Immature natural killer cell (primary cell): Measurements from ENCODE around the gene LRRC4C. TPM values are rescaled to one million over a fixed set of nuclear protein-coding genes. Genes with fewer than 3 reads are reported as not detected.

Experiments
- DNase-seq, 3 donors: peaks; one replicate each; pipeline ENCODE4 v3.0.0; 2022; ENCODE audit warnings: mixed read lengths in 1 of 3
- H3K27ac Mint-ChIP-seq, 6 donors: one replicate each; pipeline ENCODE4 v1.8.0; 2020; ENCODE audit warnings: mixed read lengths in 6 of 6, mild to moderate bottlenecking in 5 of 6, inconsistent platforms in 4 of 6, moderate library complexity in 3 of 6
- H3K27me3 Mint-ChIP-seq, 3 donors: one replicate each; pipeline ENCODE4 v1.8.0; 2020 to 2021; ENCODE audit warnings: low read depth in 3 of 3, mild to moderate bottlenecking in 3 of 3, mixed read lengths in 3 of 3, moderate library complexity in 3 of 3, inconsistent platforms in 1 of 3
- H3K36me3 Mint-ChIP-seq, 3 donors: one replicate each; pipeline ENCODE4 v1.8.0; 2020; ENCODE audit warnings: mixed read lengths in 3 of 3, inconsistent platforms in 2 of 3, mild to moderate bottlenecking in 2 of 3
- H3K4me1 Mint-ChIP-seq, 2 donors: one replicate each; pipeline ENCODE4 v1.8.0; 2020; ENCODE audit warnings: inconsistent platforms in 2 of 2, mild to moderate bottlenecking in 2 of 2, mixed read lengths in 2 of 2, moderate library complexity in 1 of 2
- H3K4me3 Mint-ChIP-seq, 5 donors: one replicate each; pipeline ENCODE4 v1.8.0; 2020; ENCODE audit warnings: mild to moderate bottlenecking in 5 of 5, mixed read lengths in 5 of 5, inconsistent platforms in 3 of 5, moderate library complexity in 3 of 5
- H3K9me3 Mint-ChIP-seq, 6 donors: one replicate each; pipeline ENCODE4 v1.8.0; 2020; ENCODE audit warnings: mild to moderate bottlenecking in 6 of 6, mixed read lengths in 6 of 6, inconsistent platforms in 4 of 6, moderate library complexity in 3 of 6
- polyA plus RNA-seq, 3 donors: library from polyadenylated mRNA; unstranded; fragments of 300-500 nt; fragmentation: Illumina TruSeq; gene quantifications; one replicate each; pipeline ENCODE4 v1.2.3, GENCODE V29; 2021

Gene LRRC4C
- polyA plus RNA-seq, 3 donors from 2014 or later = not detected

GRCh38 chr11:41334007-41334933, 125.2 kb downstream of the LRRC4C start:
- DNase-seq = no peak
- Mint-ChIP-seq H3K9me3 (peaks cover 11 to 56% (median 16%) of the 10 kb centered on the region in 6 donors), H3K27ac (no peak overlapping the region), H3K27me3 (no peaks in the 10 kb centered on the region), H3K36me3 (no peaks in the 10 kb centered on the region), H3K4me1 (no peaks in the 10 kb centered on the region), H3K4me3 (no peak overlapping the region)

- Mint-ChIP-seq H3K27ac (no peak overlapping the region), H3K9me3 (peaks cover 11 to 65% (median 18%) of the 10 kb centered on the region in 6 donors), H3K36me3 (no peaks in the 10 kb centered on the region), H3K27me3 (no peaks in the 10 kb centered on the region), H3K4me3 (no peak overlapping the region), H3K4me1 (no peaks in the 10 kb centered on the region)
- no peak for DNase-seq
Observed at GRCh38 chr11:41333357-41333756, 126.1 kb downstream of the LRRC4C start.

- DNase-seq = no peak
Observed at GRCh38 chr11:41328324-41328723, 131.1 kb downstream of the LRRC4C start.

GRCh38 chr11:41323446-41323845, 136.0 kb downstream of the LRRC4C start:
- peaks cover 7 to 41% (median 17%) of the 10 kb centered on the region in 6 donors for H3K9me3 Mint-ChIP-seq
- no peak for DNase-seq
- H3K27ac Mint-ChIP-seq = no peak overlapping the region
- H3K27me3 Mint-ChIP-seq = peaks cover 0 to 2% (median 0%) of the 10 kb centered on the region in 3 donors
- H3K4me1 Mint-ChIP-seq = no peaks in the 10 kb centered on the region
- H3K4me3 Mint-ChIP-seq = no peak overlapping the region
- peaks cover 0 to 5% (median 0%) of the 10 kb centered on the region in 3 donors for H3K36me3 Mint-ChIP-seq

More at GRCh38 chr11:41328324-41328723, 131.1 kb downstream of the LRRC4C start:
- no peak overlapping the region for H3K4me3 Mint-ChIP-seq
- no peak overlapping the region for H3K27ac Mint-ChIP-seq
- peaks cover 0 to 1% (median 0%) of the 10 kb centered on the region in 3 donors for H3K27me3 Mint-ChIP-seq
- peaks cover 0 to 5% (median 0%) of the 10 kb centered on the region in 3 donors for H3K36me3 Mint-ChIP-seq
- peaks cover 7 to 54% (median 23%) of the 10 kb centered on the region in 6 donors for H3K9me3 Mint-ChIP-seq
- no peaks in the 10 kb centered on the region for H3K4me1 Mint-ChIP-seq

DNA sequence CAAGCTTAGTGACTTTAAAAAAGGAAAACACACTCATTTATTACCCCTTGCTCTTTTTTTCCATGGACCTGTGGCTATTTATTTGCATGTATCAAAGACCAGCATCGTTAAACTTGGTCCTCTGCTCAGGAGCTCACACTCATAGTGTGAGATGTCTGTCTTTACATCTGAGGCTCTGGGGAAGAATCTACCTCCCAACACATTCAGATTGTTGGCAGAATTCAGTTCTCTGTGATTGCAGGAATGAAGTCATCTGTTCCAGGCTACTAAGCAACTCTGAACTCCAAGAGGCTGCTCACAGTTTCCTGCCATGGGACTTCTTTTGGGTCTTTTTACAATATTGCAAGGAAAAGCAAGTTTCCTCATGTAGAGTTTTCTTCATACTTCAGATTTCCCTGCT, 138.8 kb downstream of the LRRC4C start:
- H3K4me1 Mint-ChIP-seq = no peaks in the 10 kb centered on the region
- no peak for DNase-seq
- peaks cover 4 to 39% (median 16%) of the 10 kb centered on the region in 6 donors for H3K9me3 Mint-ChIP-seq
- H3K27ac Mint-ChIP-seq = no peak overlapping the region
- H3K4me3 Mint-ChIP-seq = no peak overlapping the region
- H3K36me3 Mint-ChIP-seq = peaks cover 0 to 2% (median 0%) of the 10 kb centered on the region in 3 donors
- peaks cover 0 to 1% (median 1%) of the 10 kb centered on the region in 3 donors for H3K27me3 Mint-ChIP-seq

GRCh38 chr11:41320238-41320637, 139.2 kb downstream of the LRRC4C start:
- Mint-ChIP-seq H3K27ac (no peak overlapping the region), H3K27me3 (peaks cover 0 to 1% (median 1%) of the 10 kb centered on the region in 3 donors), H3K9me3 (peaks cover 5 to 40% (median 15%) of the 10 kb centered on the region in 6 donors), H3K4me3 (no peak overlapping the region), H3K36me3 (no peaks in the 10 kb centered on the region), H3K4me1 (no peaks in the 10 kb centered on the region)
- no peak for DNase-seq

- Mint-ChIP-seq H3K4me1 (no peaks in the 10 kb centered on the region), H3K4me3 (no peak overlapping the region), H3K27ac (no peak overlapping the region), H3K27me3 (peaks cover 0 to 1% (median 1%) of the 10 kb centered on the region in 3 donors), H3K9me3 (peaks cover 5 to 46% (median 15%) of the 10 kb centered on the region in 6 donors), H3K36me3 (no peaks in the 10 kb centered on the region)
- DNase-seq = no peak
Observed at GRCh38 chr11:41319434-41319833, 140.0 kb downstream of the LRRC4C start.

GRCh38 chr11:41316751-41317150, 142.7 kb downstream of the LRRC4C start:
- Mint-ChIP-seq H3K27me3 (peaks cover 0 to 1% (median 1%) of the 10 kb centered on the region in 3 donors), H3K36me3 (peaks cover 0 to 3% (median 0%) of the 10 kb centered on the region in 3 donors), H3K27ac (no peak overlapping the region)

DNA sequence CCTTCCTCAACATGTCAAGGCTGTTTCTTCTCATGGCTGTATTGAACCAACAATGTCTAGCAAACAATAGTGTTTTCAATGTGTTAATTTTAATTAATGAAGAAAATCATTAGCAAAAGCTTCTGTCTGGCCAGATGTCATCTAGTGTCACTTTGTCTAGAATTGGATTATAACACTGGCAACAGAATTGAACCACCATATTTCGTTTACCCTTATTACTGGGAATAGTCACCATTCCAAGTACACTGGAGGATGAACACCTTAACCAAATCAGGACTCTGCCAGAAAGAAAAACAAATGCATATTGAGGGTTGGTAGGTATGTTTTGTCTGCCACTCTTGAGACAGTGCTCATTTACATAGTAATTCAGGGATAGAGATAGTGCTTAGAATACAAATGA, 146.2 kb downstream of the LRRC4C start:
- Mint-ChIP-seq H3K36me3 (peaks cover 0 to 3% (median 0%) of the 10 kb centered on the region in 3 donors), H3K27ac (no peak overlapping the region), H3K27me3 (peaks cover 0 to 1% (median 0%) of the 10 kb centered on the region in 3 donors), H3K4me1 (no peaks in the 10 kb centered on the region), H3K9me3 (peaks cover 4 to 54% (median 18%) of the 10 kb centered on the region in 6 donors), H3K4me3 (no peak overlapping the region)
- no peak for DNase-seq

More at GRCh38 chr11:41316751-41317150, 142.7 kb downstream of the LRRC4C start:
- no peaks in the 10 kb centered on the region for H3K4me1 Mint-ChIP-seq
- no peak overlapping the region for H3K4me3 Mint-ChIP-seq
- DNase-seq = no peak
- peaks cover 5 to 55% (median 15%) of the 10 kb centered on the region in 6 donors for H3K9me3 Mint-ChIP-seq

DNA sequence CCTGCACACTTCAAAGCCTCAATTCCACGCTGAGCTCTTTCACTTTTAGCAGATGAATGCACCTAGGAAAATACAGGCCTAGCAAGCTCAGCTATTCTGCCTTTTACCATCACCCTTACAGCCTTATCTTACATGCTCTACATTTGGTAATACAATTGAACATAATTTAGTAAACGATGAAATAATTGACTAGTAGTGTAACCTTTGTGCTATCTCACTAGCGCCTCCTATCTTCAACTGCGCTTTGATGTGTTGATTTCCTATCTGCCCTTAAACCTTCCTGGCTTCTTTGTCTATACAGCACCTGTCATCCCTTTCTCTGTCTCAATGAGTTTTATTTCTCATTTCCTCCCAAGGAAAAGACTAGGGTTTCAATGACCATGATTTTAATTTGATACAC, 149.7 kb downstream of the LRRC4C start:
- peaks cover 0 to 8% (median 0%) of the 10 kb centered on the region in 3 donors for H3K36me3 Mint-ChIP-seq
- no peak overlapping the region for H3K4me3 Mint-ChIP-seq
- H3K4me1 Mint-ChIP-seq = no peaks in the 10 kb centered on the region
- no peak for DNase-seq
- peaks cover 2 to 41% (median 19%) of the 10 kb centered on the region in 6 donors for H3K9me3 Mint-ChIP-seq
- H3K27me3 Mint-ChIP-seq = no peaks in the 10 kb centered on the region
- H3K27ac Mint-ChIP-seq = no peak overlapping the region

DNA sequence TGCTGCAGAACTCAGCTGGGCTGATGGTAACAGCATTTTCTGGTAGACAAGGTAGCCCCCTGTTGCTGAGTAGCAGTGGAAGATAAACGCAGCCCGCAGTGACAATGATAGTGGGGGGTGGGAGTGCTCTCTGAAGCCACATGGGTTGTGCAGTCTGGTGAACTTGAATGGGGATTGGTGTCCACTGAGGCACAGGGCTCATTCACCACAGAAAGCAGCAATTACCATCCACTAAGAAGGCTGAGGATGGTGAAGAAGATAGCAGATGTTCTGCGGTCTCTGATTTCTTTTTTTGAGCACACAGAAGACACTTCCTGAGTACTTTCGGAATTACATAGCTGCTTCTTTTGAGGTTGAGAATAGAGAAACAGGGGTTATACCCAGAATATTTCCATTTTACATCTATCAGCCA, 150.3 kb downstream of the LRRC4C start:
- Mint-ChIP-seq H3K4me1 (no peaks in the 10 kb centered on the region), H3K27me3 (no peaks in the 10 kb centered on the region), H3K9me3 (peaks cover 0 to 40% (median 19%) of the 10 kb centered on the region in 6 donors), H3K27ac (no peak overlapping the region), H3K36me3 (peaks cover 0 to 8% (median 0%) of the 10 kb centered on the region in 3 donors), H3K4me3 (no peak overlapping the region)
- no peak for DNase-seq

GRCh38 chr11:41308286-41308685, 151.2 kb downstream of the LRRC4C start:
- Mint-ChIP-seq H3K4me3 (no peak overlapping the region), H3K4me1 (no peaks in the 10 kb centered on the region), H3K36me3 (peaks cover 0 to 8% (median 0%) of the 10 kb centered on the region in 3 donors), H3K9me3 (peaks cover 0 to 40% (median 19%) of the 10 kb centered on the region in 6 donors), H3K27me3 (no peaks in the 10 kb centered on the region), H3K27ac (no peak overlapping the region)
- DNase-seq = no peak

DNA sequence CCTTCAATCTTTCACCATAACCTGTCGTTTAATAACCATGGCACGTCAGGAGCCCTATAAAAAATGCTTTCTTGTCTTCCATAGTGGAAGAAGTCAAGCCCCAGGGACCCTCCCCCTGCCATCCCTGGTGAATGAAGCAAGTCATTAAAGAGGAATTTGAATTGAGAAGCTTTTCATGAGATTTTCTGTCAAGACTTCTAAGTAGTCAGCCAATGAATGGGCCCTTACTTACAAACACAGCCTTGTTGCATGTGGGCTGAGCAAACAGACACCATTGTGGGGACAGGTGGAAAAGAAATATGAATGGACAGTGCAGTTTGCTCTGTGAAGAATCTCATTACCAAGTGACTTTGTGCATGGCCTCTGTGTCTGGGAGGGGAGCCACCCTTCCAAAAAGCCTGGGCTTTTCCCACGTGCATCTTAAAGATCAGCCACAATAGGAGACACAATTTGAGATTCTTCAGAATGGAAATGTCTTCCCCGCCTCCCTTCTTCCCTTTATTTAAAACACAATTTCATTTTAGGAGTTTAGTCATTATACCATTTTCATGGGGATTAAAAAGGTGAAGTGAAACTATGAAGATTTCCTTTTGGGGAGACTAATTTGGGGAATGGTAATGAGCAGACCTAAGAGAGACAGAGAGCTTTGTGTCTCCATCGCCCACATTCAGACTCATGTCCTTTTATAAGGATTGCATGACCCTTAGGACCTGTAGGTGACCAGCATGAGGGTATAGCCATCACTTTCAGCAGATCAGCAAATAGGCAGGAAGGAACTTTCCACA, 152.0 kb downstream of the LRRC4C start:
- DNase-seq = no peak
- peaks cover 0 to 36% (median 19%) of the 10 kb centered on the region in 6 donors for H3K9me3 Mint-ChIP-seq
- H3K4me1 Mint-ChIP-seq = no peaks in the 10 kb centered on the region
- no peak overlapping the region for H3K4me3 Mint-ChIP-seq
- H3K36me3 Mint-ChIP-seq = peaks cover 0 to 5% (median 0%) of the 10 kb centered on the region in 3 donors
- no peak overlapping the region for H3K27ac Mint-ChIP-seq
- no peaks in the 10 kb centered on the region for H3K27me3 Mint-ChIP-seq
